SK-N-SH treated with all-trans-retinoic acid at 6 μM for 48 hours (cell line): ENCODE measurements around the gene COL15A1.

Source experiments
- RARB ChIP-seq: fragments of 250-450 bp; sonication (Bioruptor Pico); IDR thresholded peaks from 2 replicates; pipeline ENCODE4 v1.8.0; 2021; ENCODE audit warnings: mild to moderate bottlenecking, moderate library complexity
- ZC3H10 ChIP-seq: fragments of 250-450 bp; sonication (Bioruptor Pico); IDR thresholded peaks from 2 replicates; pipeline ENCODE4 v1.5.1; 2021; ENCODE audit warnings: mild to moderate bottlenecking, moderate library complexity
- TF ChIP-seq, protein P1 (sequence below): fragments of 250-450 bp; sonication (Bioruptor Pico); IDR thresholded peaks from 2 replicates; pipeline ENCODE4 v1.8.0; 2020; ENCODE audit warnings: mild to moderate bottlenecking, moderate library complexity, borderline replicate concordance

DNA sequence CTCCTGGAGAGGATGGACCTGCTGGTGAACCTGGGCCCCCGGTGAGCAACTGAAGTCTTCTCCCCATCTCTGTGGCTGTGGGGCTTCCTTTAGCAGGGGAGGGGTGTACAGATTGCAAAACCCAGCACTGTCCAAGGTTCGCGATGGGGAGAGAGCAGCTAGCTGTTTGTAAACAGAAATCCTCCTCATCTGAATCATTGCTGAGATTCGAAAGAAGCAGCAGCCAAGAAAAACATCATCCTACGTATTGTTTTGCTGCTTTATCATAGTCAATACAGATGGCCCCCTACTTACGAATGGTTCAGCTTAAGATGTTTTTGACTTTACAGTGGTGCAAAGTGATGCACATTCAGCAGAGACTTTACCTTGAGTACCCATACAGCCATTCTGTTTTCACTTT, 81.3 kb downstream of the COL15A1 start:
- TF ChIP-seq, protein P1, sequence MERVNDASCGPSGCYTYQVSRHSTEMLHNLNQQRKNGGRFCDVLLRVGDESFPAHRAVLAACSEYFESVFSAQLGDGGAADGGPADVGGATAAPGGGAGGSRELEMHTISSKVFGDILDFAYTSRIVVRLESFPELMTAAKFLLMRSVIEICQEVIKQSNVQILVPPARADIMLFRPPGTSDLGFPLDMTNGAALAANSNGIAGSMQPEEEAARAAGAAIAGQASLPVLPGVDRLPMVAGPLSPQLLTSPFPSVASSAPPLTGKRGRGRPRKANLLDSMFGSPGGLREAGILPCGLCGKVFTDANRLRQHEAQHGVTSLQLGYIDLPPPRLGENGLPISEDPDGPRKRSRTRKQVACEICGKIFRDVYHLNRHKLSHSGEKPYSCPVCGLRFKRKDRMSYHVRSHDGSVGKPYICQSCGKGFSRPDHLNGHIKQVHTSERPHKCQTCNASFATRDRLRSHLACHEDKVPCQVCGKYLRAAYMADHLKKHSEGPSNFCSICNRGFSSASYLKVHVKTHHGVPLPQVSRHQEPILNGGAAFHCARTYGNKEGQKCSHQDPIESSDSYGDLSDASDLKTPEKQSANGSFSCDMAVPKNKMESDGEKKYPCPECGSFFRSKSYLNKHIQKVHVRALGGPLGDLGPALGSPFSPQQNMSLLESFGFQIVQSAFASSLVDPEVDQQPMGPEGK (CRISPR knock-in tag): no peak
- no peak for TF ChIP-seq RARB (CRISPR knock-in tag)
- no peak for TF ChIP-seq ZC3H10 (CRISPR knock-in tag)
